SIG-M5 treated with dmso at 0.1 percent for 504 hours (cell line): ENCODE results near the gene G6PD.
A peak's percentile ranks its signal among the peaks of the same experiment; 100 is the strongest.
"Not testable (repeated sequence)": the region's sequence is repeated elsewhere in the genome, so short reads cannot be mapped to it uniquely, and the experiment has no call there.

ENCODE experiments used
- DNase-seq: peaks from one replicate; lab custom pipeline; 2025; ENCODE audit not compliant: unreplicated experiment; lab: John Stamatoyannopoulos, UW

G6PD gene

GRCh38 chrX:154546354-154547244 is at the start of gene G6PD:
TSS of gene G6PD (minus strand) at chrX:154546846. CDS start at chrX:154546155, 691 bp downstream.
- DNase-seq = peak; percentile 34

- no peak for DNase-seq
These were observed 49.1 kb upstream of the G6PD start for GRCh38 chrX:154595559-154596249.

- DNase-seq = no peak
These were observed 47.8 kb upstream of the G6PD start for GRCh38 chrX:154594491-154594890.

- DNase-seq = no peak
These were observed 46.6 kb upstream of the G6PD start for GRCh38 chrX:154593201-154593600.

- DNase-seq = no peak
These were observed 45.9 kb upstream of the G6PD start for GRCh38 chrX:154592505-154592904.

- not testable (repeated sequence) for DNase-seq
These were observed 43.8 kb upstream of the G6PD start for GRCh38 chrX:154590415-154590814.

- DNase-seq = not testable (repeated sequence)
These were observed 38.0 kb upstream of the G6PD start, which contains the start of gene CTAG1A for GRCh38 chrX:154584585-154585183. TSS of gene CTAG1A (plus strand) at chrX:154585133. CDS start at chrX:154585207, 74 bp downstream.

- DNase-seq = not testable (repeated sequence)
These were observed 36.3 kb upstream of the G6PD start for GRCh38 chrX:154582994-154583393.

- not testable (repeated sequence) for DNase-seq
These were observed 28.4 kb upstream of the G6PD start for GRCh38 chrX:154575076-154575475.

GRCh38 chrX:154573061-154573460 is 26.4 kb upstream of the G6PD start:
- DNase-seq = not testable (repeated sequence)

GRCh38 chrX:154570361-154570760 is 23.7 kb upstream of the G6PD start:
- DNase-seq = not testable (repeated sequence)

GRCh38 chrX:154562295-154562694 is 15.6 kb upstream of the G6PD start:
- DNase-seq = not testable (repeated sequence)

- not testable (repeated sequence) for DNase-seq
These were observed 13.7 kb upstream of the G6PD start for GRCh38 chrX:154560326-154560725.

- DNase-seq = not testable (repeated sequence)
These were observed 12.2 kb upstream of the G6PD start for GRCh38 chrX:154558896-154559295.

- DNase-seq = not testable (repeated sequence)
These were observed 11.5 kb upstream of the G6PD start for GRCh38 chrX:154558060-154558690.

GRCh38 chrX:154552112-154552806 is 5.6 kb upstream of the G6PD start:
- DNase-seq = not testable (repeated sequence)

- no peak for DNase-seq
These were observed 3.1 kb upstream of the G6PD start for GRCh38 chrX:154549766-154550165.

GRCh38 chrX:154548028-154548316 is 1.3 kb upstream of the G6PD start:
- no peak for DNase-seq

- DNase-seq = peak; percentile 89
These were observed 790 bp upstream of the G6PD start, which contains the start of gene IKBKG for GRCh38 chrX:154547245-154548027. TSS of gene IKBKG (plus strand) at chrX:154547620. CDS start at chrX:154552003, 4,383 bp downstream.
